Dendritic cell treated with granulocyte-macrophage colony-stimulating factor and Interleukin-4, amounts not matched to agents 40 ng/mL and 50 ng/mL, for 4 days (primary cell): ENCODE data around the gene NKTR.
A peak's percentile ranks its signal among the peaks of the same experiment; 100 is the strongest.

Experiments
- H3K27ac Mint-ChIP-seq: one replicate; pipeline ENCODE4 v1.8.0; 2022; ENCODE audit warnings: mild to moderate bottlenecking, mixed read lengths
- H3K27me3 Mint-ChIP-seq: one replicate; pipeline ENCODE4 v1.8.0; 2022; ENCODE audit warnings: mild to moderate bottlenecking, mixed read lengths
- H3K36me3 Mint-ChIP-seq: one replicate; pipeline ENCODE4 v1.8.0; 2022; ENCODE audit warnings: low read depth, mixed read lengths
- H3K4me1 Mint-ChIP-seq: one replicate; pipeline ENCODE4 v1.8.0; 2022; ENCODE audit warnings: low read depth, mixed read lengths
- H3K4me3 Mint-ChIP-seq: one replicate; pipeline ENCODE4 v1.8.0; 2022; ENCODE audit warnings: mild to moderate bottlenecking, moderate library complexity, mixed read lengths
- H3K9me3 Mint-ChIP-seq: one replicate; pipeline ENCODE4 v1.8.0; 2022; ENCODE audit warnings: mixed read lengths
- intact Hi-C: fragments of 100-400 bp; cut with micrococcal nuclease; formaldehyde crosslinking; loops from one replicate; pipeline ENCODE4 v1.15.0; 2022

The NKTR gene

DNA sequence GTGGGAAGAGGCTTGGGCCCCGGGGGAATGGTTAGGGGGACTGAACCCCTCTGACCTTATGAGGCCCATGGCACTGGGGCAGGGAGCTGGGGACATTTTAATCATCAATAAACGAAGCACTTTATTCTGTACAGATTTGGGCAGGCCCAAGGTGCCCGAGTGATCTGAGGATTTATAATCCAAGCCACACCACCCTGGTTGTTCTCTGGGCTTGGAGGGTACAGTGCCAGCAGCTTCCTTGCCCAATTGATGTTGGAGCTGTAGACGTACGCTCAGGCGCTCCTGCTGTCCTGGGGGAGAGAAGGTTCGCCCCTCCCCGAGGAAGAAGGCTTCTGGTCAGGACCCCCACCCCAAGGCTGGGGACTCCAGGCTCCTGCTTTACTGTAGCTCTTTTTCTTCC is 65.5 kb downstream of the NKTR start:
- no peaks in the 10 kb centered on the region for H3K9me3 Mint-ChIP-seq
- H3K27me3 Mint-ChIP-seq: peaks cover 10% of the 10 kb centered on the region
- intact Hi-C loops: no loop called here
- H3K4me1 Mint-ChIP-seq: no peaks in the 10 kb centered on the region
- H3K27ac Mint-ChIP-seq: no peak overlapping the region
- peaks cover 30% of the 10 kb centered on the region for H3K36me3 Mint-ChIP-seq
- no peak overlapping the region for H3K4me3 Mint-ChIP-seq

DNA sequence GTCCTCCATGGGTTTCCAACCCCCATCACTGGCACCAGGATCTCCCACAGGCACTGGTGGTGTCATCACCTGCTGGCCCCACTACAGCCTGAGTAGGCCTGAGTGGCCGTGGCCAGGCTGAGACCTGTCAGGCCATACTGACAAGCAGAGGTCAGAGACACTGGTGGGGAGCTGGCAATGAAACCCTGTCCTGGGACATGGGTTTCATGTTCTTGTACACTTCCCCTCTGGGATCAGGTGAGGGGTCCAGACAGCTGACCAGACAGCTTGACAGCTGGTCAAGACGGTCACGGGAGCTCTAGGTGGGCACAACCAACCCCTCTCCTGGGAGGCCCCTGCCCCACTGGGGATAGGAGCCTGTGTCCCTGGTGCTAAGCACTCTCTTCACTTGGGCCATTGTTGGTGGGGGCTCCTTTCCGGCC is 66.1 kb downstream of the NKTR start:
- Mint-ChIP-seq H3K27me3 (peaks cover 10% of the 10 kb centered on the region), H3K27ac (no peak overlapping the region), H3K4me3 (no peak overlapping the region), H3K9me3 (no peaks in the 10 kb centered on the region), H3K4me1 (peaks cover 2% of the 10 kb centered on the region), H3K36me3 (peaks cover 24% of the 10 kb centered on the region)
- intact Hi-C loops: no loop called here

DNA sequence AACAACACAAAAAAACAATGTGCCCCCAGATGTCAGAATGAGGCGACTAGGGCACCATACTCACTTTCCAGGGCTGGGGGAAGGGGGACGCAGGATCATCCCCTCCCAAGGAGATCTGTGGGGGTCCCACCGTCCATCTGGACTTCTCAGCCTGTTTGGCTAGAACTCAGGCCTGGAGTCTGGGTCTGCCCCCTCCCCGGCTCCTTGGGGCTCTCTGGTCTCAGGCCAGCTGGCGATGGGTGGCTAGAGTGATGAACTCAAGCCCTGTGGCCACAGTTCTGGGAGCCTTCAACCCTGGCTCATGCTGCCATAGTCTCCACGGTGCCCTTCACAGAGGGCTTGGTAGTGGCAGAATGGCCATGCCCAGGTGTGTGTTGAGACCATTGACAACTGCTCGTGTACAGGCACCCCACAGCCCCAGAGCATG is 66.6 kb downstream of the NKTR start:
- Mint-ChIP-seq H3K27ac (no peak overlapping the region), H3K36me3 (peaks cover 23% of the 10 kb centered on the region), H3K4me1 (peaks cover 7% of the 10 kb centered on the region), H3K27me3 (peaks cover 10% of the 10 kb centered on the region), H3K4me3 (no peak overlapping the region), H3K9me3 (peaks cover under 1% of the 10 kb centered on the region)
- intact Hi-C loops: no loop called here

DNA sequence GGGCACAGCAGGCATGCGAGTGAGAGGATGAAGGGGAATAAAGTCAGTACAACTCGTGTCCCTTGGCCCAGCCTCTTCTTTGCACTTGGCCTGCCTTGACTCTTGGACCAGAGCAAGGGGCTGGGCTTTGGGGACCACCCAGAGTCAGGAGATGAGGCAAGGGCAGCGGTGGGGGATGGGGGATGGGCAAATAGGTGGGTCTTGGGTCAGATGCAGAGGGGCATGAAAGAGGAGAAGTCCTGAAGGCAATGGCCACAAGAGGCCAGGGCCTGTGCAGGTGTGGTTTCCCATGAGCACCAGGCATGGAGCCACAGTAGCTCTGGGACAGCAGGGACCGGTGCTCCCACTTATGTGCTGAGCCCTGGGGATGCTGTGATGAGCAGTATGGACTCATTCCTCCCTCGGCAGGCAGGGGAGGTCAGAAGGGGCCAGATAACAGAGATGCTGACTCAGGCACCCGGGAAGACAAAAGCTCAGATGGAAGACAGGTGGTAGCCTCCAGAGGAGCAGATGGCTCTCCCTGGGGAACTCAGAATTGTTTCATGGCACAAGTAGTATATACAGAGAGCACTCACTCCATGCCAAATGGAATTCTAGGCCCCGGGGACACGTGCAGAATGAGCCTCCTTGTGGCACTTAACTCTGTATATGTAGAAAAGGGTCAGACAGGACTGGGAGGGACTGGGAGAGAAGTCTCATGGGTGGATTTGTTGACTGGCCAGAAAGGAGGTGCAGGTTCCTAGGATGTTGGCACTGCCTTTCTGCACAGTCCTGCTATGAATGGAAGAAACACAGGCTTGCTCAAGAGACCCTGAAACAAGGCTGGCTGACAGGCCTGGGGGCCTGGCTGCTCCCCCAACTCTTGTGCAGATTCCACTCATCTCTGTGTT is 67.3 kb downstream of the NKTR start:
- intact Hi-C loops: no loop called here
- H3K4me3 Mint-ChIP-seq: no peak overlapping the region
- peaks cover 14% of the 10 kb centered on the region for H3K4me1 Mint-ChIP-seq
- H3K9me3 Mint-ChIP-seq: peaks cover 7% of the 10 kb centered on the region
- peaks cover 10% of the 10 kb centered on the region for H3K27me3 Mint-ChIP-seq
- peaks cover 20% of the 10 kb centered on the region for H3K36me3 Mint-ChIP-seq
- H3K27ac Mint-ChIP-seq: no peak overlapping the region

DNA sequence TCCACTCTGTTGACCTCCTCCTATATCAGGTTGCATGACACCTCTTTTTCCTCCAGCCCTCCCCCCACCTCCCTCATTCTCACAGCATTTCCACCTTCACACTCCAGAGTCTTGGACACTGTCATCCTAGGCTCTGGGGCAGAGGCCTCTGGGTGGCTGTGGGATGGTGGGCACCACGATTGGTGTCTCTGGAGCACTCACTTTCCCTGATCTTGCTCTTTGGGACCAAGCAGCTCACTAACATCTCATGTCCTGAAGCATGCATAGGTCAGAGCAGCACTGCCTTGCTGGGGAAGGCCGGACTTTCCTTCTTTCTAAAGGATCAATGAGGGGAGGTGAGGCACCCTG is 67.9 kb downstream of the NKTR start:
- intact Hi-C loops: no loop called here
- peaks cover 13% of the 10 kb centered on the region for H3K9me3 Mint-ChIP-seq
- peaks cover 10% of the 10 kb centered on the region for H3K27me3 Mint-ChIP-seq
- H3K36me3 Mint-ChIP-seq: peaks cover 13% of the 10 kb centered on the region
- H3K4me1 Mint-ChIP-seq: peaks cover 20% of the 10 kb centered on the region
- no peak overlapping the region for H3K27ac Mint-ChIP-seq
- H3K4me3 Mint-ChIP-seq: no peak overlapping the region

DNA sequence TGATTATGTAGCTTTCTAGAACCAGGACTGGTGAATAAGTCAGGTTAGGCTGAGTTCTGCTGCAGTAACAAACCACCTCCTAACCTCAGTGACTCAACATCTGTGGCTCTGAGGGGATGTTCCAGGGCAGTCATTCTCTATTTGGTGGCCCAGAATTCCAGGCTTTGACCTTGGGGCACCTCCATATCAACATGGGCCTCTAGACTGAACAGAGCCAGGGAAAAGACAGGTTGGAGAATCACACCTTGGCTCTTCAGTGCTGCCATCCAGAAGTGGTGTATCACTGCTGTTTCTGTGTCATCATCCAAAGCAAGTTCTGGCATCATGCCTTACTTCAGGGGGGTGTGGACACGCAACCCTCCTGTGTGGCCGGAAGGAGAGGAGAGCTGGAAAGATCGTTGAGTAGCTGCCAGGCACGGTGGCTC is 68.3 kb downstream of the NKTR start:
- Mint-ChIP-seq H3K27me3 (peaks cover 10% of the 10 kb centered on the region), H3K9me3 (peaks cover 17% of the 10 kb centered on the region), H3K36me3 (peaks cover 9% of the 10 kb centered on the region), H3K4me1 (peaks cover 21% of the 10 kb centered on the region), H3K4me3 (no peak overlapping the region), H3K27ac (no peak overlapping the region)
- intact Hi-C loops: no loop called here

- H3K4me1 Mint-ChIP-seq: peaks cover 21% of the 10 kb centered on the region
- no peak overlapping the region for H3K27ac Mint-ChIP-seq
- intact Hi-C loops: no loop called here
- H3K36me3 Mint-ChIP-seq: no peaks in the 10 kb centered on the region
- H3K4me3 Mint-ChIP-seq: no peak overlapping the region
- H3K27me3 Mint-ChIP-seq: peaks cover 11% of the 10 kb centered on the region
- H3K9me3 Mint-ChIP-seq: peaks cover 22% of the 10 kb centered on the region
These were observed 69.6 kb downstream of the NKTR start for GRCh38 chr3:42670051-42670576.

DNA sequence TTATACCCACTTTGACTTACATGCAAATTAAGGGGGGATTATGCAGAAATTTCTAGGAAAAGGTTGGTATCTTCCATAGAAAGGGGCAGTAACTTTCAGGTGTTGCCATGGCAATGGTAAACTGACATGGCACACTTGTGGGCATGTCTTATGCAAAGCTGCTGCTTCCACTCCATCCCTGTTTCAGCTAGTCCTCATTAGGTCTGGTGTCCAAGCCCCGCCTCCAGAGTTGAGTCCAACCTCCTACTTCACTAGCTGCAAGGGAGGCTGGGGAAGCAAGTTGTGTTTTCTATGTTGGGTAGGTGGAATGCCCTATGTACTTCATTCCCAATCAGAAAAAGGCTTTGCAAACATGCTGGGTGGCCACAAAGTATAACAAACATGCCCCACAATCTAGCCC is 70.2 kb downstream of the NKTR start:
- intact Hi-C loops: no loop called here
- Mint-ChIP-seq H3K4me1 (peaks cover 21% of the 10 kb centered on the region), H3K27me3 (peaks cover 11% of the 10 kb centered on the region), H3K4me3 (no peak overlapping the region), H3K36me3 (no peaks in the 10 kb centered on the region), H3K9me3 (peaks cover 22% of the 10 kb centered on the region), H3K27ac (no peak overlapping the region)

GRCh38 chr3:42672515-42672914 is 72.0 kb downstream of the NKTR start:
- Mint-ChIP-seq H3K4me3 (no peak overlapping the region), H3K36me3 (no peaks in the 10 kb centered on the region), H3K27ac (peak overlapping the region; percentile 37), H3K9me3 (peaks cover 37% of the 10 kb centered on the region), H3K4me1 (peaks cover 21% of the 10 kb centered on the region), H3K27me3 (peaks cover 14% of the 10 kb centered on the region)
- intact Hi-C loops: no loop called here

DNA sequence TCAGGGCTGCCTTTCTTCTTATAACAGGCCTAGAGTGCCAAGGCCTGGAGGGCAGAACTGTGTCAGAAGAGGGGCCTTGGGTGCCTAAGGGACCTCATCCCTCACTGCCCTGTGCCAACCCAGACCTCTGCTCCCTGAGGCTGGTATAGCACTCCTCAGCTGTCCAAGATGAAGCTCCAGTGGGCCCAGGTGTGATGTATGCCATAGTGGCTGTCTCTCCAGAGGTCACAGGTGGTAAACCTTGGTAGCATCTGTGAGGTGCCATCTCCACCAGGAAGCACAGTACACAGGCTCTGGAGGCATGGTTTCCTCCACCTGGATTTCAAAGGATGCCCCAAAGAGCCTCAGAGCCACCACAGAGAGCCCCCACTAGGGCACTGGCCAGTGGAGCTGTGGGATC is 72.6 kb downstream of the NKTR start:
- intact Hi-C loops: no loop called here
- Mint-ChIP-seq H3K4me1 (peaks cover 21% of the 10 kb centered on the region), H3K27me3 (peaks cover 12% of the 10 kb centered on the region), H3K27ac (peak overlapping the region; percentile 37), H3K36me3 (no peaks in the 10 kb centered on the region), H3K4me3 (no peak overlapping the region), H3K9me3 (peaks cover 43% of the 10 kb centered on the region)

GRCh38 chr3:42674146-42674545 is 73.7 kb downstream of the NKTR start:
- Mint-ChIP-seq H3K4me1 (peaks cover 24% of the 10 kb centered on the region), H3K27me3 (peaks cover 10% of the 10 kb centered on the region), H3K27ac (no peak overlapping the region)

DNA sequence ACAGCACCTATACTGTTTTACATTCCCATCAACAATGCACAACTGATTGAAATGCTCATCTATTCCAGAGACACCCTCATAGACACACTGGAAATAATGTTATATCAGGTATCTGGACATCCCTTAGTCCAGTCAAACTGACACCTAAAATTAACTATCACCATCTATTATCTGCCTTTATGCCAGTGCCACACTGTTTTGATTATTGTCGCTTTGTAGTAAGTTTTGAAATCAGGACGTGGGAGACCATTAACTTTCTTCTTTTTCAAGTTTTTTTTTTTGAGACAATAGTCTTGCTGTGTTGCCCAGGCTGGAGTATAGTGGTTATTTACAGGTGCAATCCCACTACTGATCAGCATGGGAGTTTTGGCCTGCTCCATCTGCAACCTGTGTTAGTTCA is 75.4 kb downstream of the NKTR start:
- H3K27me3 Mint-ChIP-seq: peaks cover 10% of the 10 kb centered on the region
- no peak overlapping the region for H3K4me3 Mint-ChIP-seq
- intact Hi-C loops: no loop called here
- H3K36me3 Mint-ChIP-seq: no peaks in the 10 kb centered on the region
- H3K27ac Mint-ChIP-seq: no peak overlapping the region
- peaks cover 45% of the 10 kb centered on the region for H3K9me3 Mint-ChIP-seq
- H3K4me1 Mint-ChIP-seq: peaks cover 34% of the 10 kb centered on the region

More at GRCh38 chr3:42674146-42674545, 73.7 kb downstream of the NKTR start:
- H3K4me3 Mint-ChIP-seq: no peak overlapping the region
- no peaks in the 10 kb centered on the region for H3K36me3 Mint-ChIP-seq
- H3K9me3 Mint-ChIP-seq: peaks cover 45% of the 10 kb centered on the region
- intact Hi-C loops: no loop called here

- Mint-ChIP-seq H3K9me3 (peaks cover 32% of the 10 kb centered on the region), H3K36me3 (no peaks in the 10 kb centered on the region), H3K4me1 (peaks cover 17% of the 10 kb centered on the region), H3K27me3 (peaks cover 16% of the 10 kb centered on the region), H3K27ac (no peak overlapping the region), H3K4me3 (no peak overlapping the region)
- intact Hi-C loops: no loop called here
These were observed 78.0 kb downstream of the NKTR start for GRCh38 chr3:42678447-42678846.

DNA sequence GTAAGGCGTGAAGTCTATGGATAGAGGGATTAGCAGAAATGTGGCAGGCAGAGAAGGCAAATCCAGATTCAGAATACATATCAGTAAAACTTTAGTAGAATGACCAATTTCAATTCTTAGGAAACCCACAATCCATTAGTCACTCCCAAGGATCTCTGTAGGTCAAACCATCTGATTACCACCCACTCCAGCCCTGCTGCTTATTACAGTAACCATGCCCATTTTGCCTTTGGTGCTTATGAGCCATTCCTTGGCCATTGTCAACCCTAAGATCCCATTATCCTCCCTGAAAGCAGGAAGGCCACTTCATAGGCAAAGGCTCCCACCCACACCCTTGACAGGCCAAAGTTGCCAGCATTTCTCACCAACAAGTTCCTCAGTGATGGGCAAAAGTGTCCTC is 79.8 kb downstream of the NKTR start:
- Mint-ChIP-seq H3K9me3 (peaks cover 23% of the 10 kb centered on the region), H3K4me1 (peaks cover 18% of the 10 kb centered on the region), H3K27me3 (peaks cover 23% of the 10 kb centered on the region), H3K4me3 (no peak overlapping the region), H3K27ac (no peak overlapping the region), H3K36me3 (no peaks in the 10 kb centered on the region)
- intact Hi-C loops: no loop called here
